HAP-1 (cell line): ENCODE measurements around the gene ACSL5.

ENCODE experiments used
- DNase-seq, 2 experiments: peaks; one replicate each; pipeline ENCODE4 v3.0.0-alpha.2; 2016 to 2020; ENCODE audit warnings: low spot score in 2 of 2
- H3K27me3 ChIP-seq: fragments of 250-450 bp; sonication (Bioruptor Pico); 2 replicates; pipeline ENCODE4 v1.5.1; 2020; ENCODE audit warnings: low read depth, mild to moderate bottlenecking, moderate library complexity
- H3K36me3 ChIP-seq: fragments of 250-450 bp; sonication (Bioruptor Pico); replicated peaks from 2 replicates; pipeline ENCODE4 v1.5.1; 2020; ENCODE audit warnings: mild to moderate bottlenecking
- H3K4me1 ChIP-seq: fragments of 250-450 bp; sonication (Bioruptor Pico); 2 replicates; pipeline ENCODE4 v1.5.1; 2020; ENCODE audit warnings: mild to moderate bottlenecking
- H3K4me3 ChIP-seq: fragments of 250-450 bp; sonication (Bioruptor Pico); 2 replicates; pipeline ENCODE4 v1.5.1; 2020; ENCODE audit warnings: mild to moderate bottlenecking, moderate library complexity
- H3K9me3 ChIP-seq: fragments of 250-450 bp; sonication (Bioruptor Pico); 2 replicates; pipeline ENCODE4 v1.5.1; 2020; ENCODE audit warnings: mild to moderate bottlenecking, moderate library complexity
- in situ Hi-C: fragments of 300-500 bp; cut with MboI; formaldehyde crosslinking; loops from 3 replicates; pipeline ENCODE4 v1.14.3; 2020; ENCODE audit warnings: low sequenced_read_pairs, inconsistent platforms, mixed read lengths

ACSL5 gene

DNA sequence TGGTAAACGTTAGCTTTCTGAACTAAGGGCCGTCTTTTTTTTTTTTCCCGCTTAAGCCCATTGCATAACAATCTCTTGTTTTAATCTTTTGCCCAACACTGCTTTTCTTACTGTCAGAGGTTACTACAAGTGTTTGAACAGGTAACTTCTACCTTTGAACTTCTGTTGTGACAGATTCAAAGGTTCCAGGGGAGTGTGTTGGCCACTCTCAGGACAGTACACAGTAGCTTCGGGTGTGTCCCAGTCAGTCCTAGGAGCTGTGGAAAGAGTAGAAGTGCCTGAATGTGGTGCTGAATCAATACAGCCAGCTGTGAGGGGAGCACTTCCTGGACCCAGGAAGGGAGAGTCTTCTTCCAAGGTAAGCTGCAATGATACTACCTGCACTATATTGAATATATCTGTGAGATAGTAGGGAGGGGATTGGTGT, at the start of gene ACSL5:
Gene ACSL5, plus strand, starts transcription at position 205 of the 427 bp plus-strand sequence. CDS start 20,831 bp downstream, outside the sequence.
- Histone ChIP-seq H3K4me1 (no peaks in the 10 kb centered on the region), H3K9me3 (no peaks in the 10 kb centered on the region), H3K4me3 (no peak within 1 kb of the TSS), H3K36me3 (no peaks in the 10 kb centered on the region), H3K27me3 (0 out of 2 replicates have a peak, but pooled peaks cover 2% of the 10 kb centered on the region)
- no peak for DNase-seq
- in situ Hi-C loops, result no loop called here

- H3K4me1 ChIP-seq, result no peaks in the 10 kb centered on the region
- H3K36me3 ChIP-seq, result no peaks in the 10 kb centered on the region
- H3K27me3 ChIP-seq, result peaks cover 3% of the 10 kb centered on the region
- in situ Hi-C loops, result no loop called here
- H3K9me3 ChIP-seq, result no peaks in the 10 kb centered on the region
- DNase-seq, result no peak
- H3K4me3 ChIP-seq, result no peak overlapping the region
These were observed 46.2 kb upstream of the ACSL5 start for GRCh38 chr10:112327678-112328077.

DNA sequence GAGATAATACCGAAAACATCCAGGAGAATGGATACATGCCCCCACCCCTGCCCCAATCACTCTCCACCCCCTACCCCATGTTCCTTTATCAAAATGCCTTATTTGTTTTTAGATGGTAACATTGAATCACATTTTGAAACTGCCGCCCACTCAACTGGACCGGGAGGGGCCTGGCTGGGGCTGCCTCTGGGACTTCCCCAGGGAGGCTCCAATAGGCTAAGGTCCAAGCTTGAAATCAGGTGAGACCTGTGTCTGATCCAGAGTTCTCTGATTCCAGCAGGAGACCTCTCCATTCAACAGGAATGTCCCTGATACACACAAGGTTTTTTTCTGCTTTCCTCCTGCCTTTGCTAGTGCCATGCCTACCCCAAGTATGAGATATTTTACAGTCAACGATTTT, 43.8 kb upstream of the ACSL5 start:
- in situ Hi-C loops, result no loop called here
- no peaks in the 10 kb centered on the region for H3K27me3 ChIP-seq
- DNase-seq, result no peak
- no peaks in the 10 kb centered on the region for H3K36me3 ChIP-seq
- no peaks in the 10 kb centered on the region for H3K4me1 ChIP-seq
- H3K4me3 ChIP-seq, result no peak overlapping the region
- no peaks in the 10 kb centered on the region for H3K9me3 ChIP-seq

GRCh38 chr10:112330607-112331160, 43.2 kb upstream of the ACSL5 start:
- H3K9me3 ChIP-seq, result no peaks in the 10 kb centered on the region
- in situ Hi-C loops, result no loop called here

GRCh38 chr10:112332022-112332421, 41.9 kb upstream of the ACSL5 start:
- H3K9me3 ChIP-seq, result no peaks in the 10 kb centered on the region
- H3K4me1 ChIP-seq, result no peaks in the 10 kb centered on the region
- H3K36me3 ChIP-seq, result no peaks in the 10 kb centered on the region
- DNase-seq, result no peak
- H3K27me3 ChIP-seq, result no peaks in the 10 kb centered on the region
- no peak overlapping the region for H3K4me3 ChIP-seq
- in situ Hi-C loops, result no loop called here

More at GRCh38 chr10:112330607-112331160, 43.2 kb upstream of the ACSL5 start:
- no peaks in the 10 kb centered on the region for H3K4me1 ChIP-seq
- no peaks in the 10 kb centered on the region for H3K36me3 ChIP-seq
- DNase-seq, result no peak
- no peaks in the 10 kb centered on the region for H3K27me3 ChIP-seq
- no peak overlapping the region for H3K4me3 ChIP-seq

DNA sequence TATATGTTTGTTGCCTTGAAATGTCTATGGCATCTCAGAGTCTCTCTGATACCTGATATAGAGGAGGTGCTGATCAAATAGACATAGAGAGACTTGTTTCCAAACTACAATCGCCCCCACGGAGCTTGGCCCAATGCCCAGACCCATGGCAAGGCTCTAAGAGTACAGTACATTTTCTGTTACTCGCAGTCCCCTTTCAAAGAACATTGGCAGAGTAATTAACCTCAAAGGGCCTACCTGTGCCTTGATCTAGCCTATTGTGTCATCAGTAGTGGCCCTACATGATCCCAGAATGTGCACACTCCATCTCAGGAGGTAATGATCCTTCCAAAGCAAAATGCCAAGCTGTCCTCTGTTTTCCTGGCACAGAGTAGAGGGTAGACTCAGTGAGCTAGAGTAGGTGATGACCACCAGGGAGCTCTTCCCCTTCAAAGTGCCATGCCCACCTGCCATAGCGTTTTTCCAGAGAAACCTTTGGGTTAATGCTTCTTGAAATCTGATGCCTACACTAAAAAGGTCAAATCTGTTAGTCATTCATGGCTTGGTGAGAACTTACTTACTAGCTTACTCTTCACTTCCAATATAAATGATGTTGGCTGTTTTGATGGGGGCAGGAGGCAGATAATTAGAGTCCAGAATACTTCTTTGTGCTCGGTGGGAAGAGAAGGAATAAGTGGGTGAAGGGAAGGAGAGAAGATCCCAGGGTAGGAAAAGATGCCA, 41.2 kb upstream of the ACSL5 start:
- no peak for DNase-seq

GRCh38 chr10:112333452-112333851, 40.5 kb upstream of the ACSL5 start:
- Histone ChIP-seq H3K27me3 (no peaks in the 10 kb centered on the region), H3K4me1 (no peaks in the 10 kb centered on the region), H3K4me3 (no peak overlapping the region), H3K9me3 (no peaks in the 10 kb centered on the region), H3K36me3 (no peaks in the 10 kb centered on the region)
- no peak for DNase-seq
- in situ Hi-C loops, result no loop called here

More for the DNA sequence above, 41.2 kb upstream of the ACSL5 start:
- no peaks in the 10 kb centered on the region for H3K9me3 ChIP-seq
- no peaks in the 10 kb centered on the region for H3K36me3 ChIP-seq
- H3K4me1 ChIP-seq, result no peaks in the 10 kb centered on the region
- in situ Hi-C loops, result no loop called here
- H3K27me3 ChIP-seq, result no peaks in the 10 kb centered on the region
- no peak overlapping the region for H3K4me3 ChIP-seq

- Histone ChIP-seq H3K4me3 (no peak overlapping the region), H3K9me3 (no peaks in the 10 kb centered on the region), H3K27me3 (no peaks in the 10 kb centered on the region), H3K4me1 (no peaks in the 10 kb centered on the region), H3K36me3 (no peaks in the 10 kb centered on the region)
- no peak for DNase-seq
- in situ Hi-C loops, result no loop called here
These were observed 38.6 kb upstream of the ACSL5 start for GRCh38 chr10:112335111-112335867.

- H3K4me1 ChIP-seq, result no peaks in the 10 kb centered on the region
- H3K36me3 ChIP-seq, result no peaks in the 10 kb centered on the region
- in situ Hi-C loops, result no loop called here
- no peaks in the 10 kb centered on the region for H3K27me3 ChIP-seq
- no peak overlapping the region for H3K4me3 ChIP-seq
- H3K9me3 ChIP-seq, result no peaks in the 10 kb centered on the region
- DNase-seq, result no peak
These were observed 38.0 kb upstream of the ACSL5 start for GRCh38 chr10:112335868-112336265.

DNA sequence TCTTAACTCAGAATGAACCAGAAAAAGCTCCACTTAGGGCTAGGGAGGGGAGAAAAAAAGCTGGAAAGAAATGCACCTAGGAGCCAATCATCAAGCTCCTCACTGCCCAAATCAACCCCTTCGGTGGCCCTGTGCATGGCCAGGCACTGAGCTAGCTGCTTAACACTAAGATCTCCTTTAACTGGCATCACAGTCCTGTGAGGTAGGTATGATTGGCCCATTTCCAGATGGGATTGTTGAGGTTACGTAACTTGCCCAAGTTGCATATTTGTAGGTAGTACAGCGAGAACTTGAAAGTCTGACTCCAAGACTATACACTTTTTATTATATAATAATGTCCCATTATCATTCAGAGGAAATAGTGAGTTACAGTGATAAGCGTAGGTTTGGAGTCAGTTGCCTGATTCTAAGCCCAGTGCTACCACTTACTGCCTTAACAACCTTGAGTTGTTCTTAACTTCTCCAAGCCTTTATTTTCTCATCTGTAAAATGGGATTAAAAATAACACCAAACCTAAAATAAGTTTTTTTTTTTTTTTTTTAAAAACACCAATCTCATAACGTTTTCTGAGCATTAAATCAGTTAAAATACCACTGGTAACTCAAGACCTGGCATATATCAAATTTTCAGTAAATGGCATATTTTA, 37.2 kb upstream of the ACSL5 start:
- Histone ChIP-seq H3K27me3 (no peaks in the 10 kb centered on the region), H3K9me3 (no peaks in the 10 kb centered on the region), H3K36me3 (no peaks in the 10 kb centered on the region), H3K4me3 (no peak overlapping the region), H3K4me1 (no peaks in the 10 kb centered on the region)
- no peak for DNase-seq
- in situ Hi-C loops, result no loop called here

DNA sequence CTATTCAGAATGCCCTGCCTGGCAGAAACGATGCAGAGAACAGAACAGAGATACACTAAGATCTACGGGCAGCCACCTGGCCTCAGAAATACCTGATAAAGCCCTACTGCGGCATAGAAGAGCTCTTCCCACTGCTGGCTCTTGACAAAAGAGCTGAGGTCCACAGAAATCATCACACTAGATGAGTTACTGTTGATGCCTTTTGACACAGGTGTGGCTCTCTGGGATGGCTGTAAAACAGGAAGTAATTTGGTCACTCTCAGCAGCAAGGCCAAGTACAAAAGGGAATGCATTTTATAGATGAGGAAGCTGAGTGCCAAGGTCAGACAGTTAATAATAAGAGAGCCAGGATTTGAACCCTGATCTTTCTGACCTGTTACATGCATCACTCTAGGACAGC, 35.0 kb upstream of the ACSL5 start:
- Histone ChIP-seq H3K27me3 (no peaks in the 10 kb centered on the region), H3K36me3 (no peaks in the 10 kb centered on the region), H3K9me3 (no peaks in the 10 kb centered on the region), H3K4me3 (no peak overlapping the region), H3K4me1 (no peaks in the 10 kb centered on the region)
- no peak for DNase-seq
- in situ Hi-C loops, result no loop called here

GRCh38 chr10:112340601-112341000, 33.3 kb upstream of the ACSL5 start:
- Histone ChIP-seq H3K9me3 (no peaks in the 10 kb centered on the region), H3K4me1 (no peaks in the 10 kb centered on the region), H3K4me3 (no peak overlapping the region), H3K36me3 (no peaks in the 10 kb centered on the region), H3K27me3 (no peaks in the 10 kb centered on the region)
- no peak for DNase-seq
- in situ Hi-C loops, result no loop called here

DNA sequence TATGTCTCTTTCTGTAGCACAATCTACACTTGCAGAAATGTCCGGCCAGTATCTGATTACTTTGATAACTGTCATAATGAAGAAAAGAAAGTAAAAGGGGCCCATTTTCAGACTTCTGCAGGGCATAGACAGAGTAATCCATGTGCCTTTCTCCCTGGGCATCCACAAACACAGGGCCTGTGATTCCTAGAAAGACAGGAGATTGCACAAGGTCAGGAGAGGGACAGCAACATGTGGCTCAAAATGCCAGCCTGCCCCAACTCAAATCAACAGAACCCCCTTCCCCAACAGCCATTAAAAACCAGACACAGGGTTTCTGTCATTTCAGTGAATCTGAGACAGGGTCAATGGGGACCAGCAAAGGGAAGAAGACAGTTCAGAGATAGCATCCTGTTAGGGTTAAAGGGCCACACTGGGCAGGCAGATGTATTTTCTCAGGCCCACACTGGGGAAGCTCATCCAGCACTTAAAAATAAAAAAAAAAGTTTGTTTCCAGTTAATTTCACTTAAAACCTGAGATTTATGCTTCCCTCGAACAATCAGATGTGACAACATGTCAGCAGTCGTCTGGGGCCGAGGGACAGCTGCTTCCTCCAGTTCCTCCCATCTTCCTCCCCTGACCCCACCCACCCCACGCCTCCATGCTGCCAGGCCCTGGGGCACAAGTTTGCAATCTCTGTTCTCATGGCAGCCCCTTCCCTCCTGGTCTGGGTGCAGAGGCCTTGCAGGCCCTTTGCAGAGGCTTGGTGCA, 30.7 kb upstream of the ACSL5 start:
- no peaks in the 10 kb centered on the region for H3K4me1 ChIP-seq
- DNase-seq, result no peak
- H3K27me3 ChIP-seq, result no peaks in the 10 kb centered on the region
- no peaks in the 10 kb centered on the region for H3K9me3 ChIP-seq
- in situ Hi-C loops, result no loop called here
- H3K36me3 ChIP-seq, result no peaks in the 10 kb centered on the region
- no peak overlapping the region for H3K4me3 ChIP-seq
